HG02885 (cell line): ENCODE data around the gene HLA-DQA1.
"Not testable (repeated sequence)": the region's sequence is repeated elsewhere in the genome, so short reads cannot be mapped to it uniquely, and the experiment has no call there.

ENCODE experiments used
- ATAC-seq: cut with Tn5 transposase; IDR thresholded peaks from one replicate; pipeline ENCODE4 v1.9.1; 2021; ENCODE audit warnings: mild to moderate bottlenecking; ENCODE audit not compliant: unreplicated experiment, poor library complexity

HLA-DQA1 gene

GRCh38 chr6:32637219-32637880, at the start of gene HLA-DQA1:
Gene HLA-DQA1 (plus strand): TSS chr6:32637406. CDS start chr6:32637459, 53 bp downstream.
- ATAC-seq, result peak; percentile 80

- ATAC-seq, result no peak
Measured at GRCh38 chr6:32588156-32588555, 49.0 kb upstream of the HLA-DQA1 start.

- ATAC-seq, result peak; percentile 98
Measured at GRCh38 chr6:32589596-32590449, 47.4 kb upstream of the HLA-DQA1 start, which contains the start of gene HLA-DRB1. Gene HLA-DRB1 (minus strand): TSS chr6:32589848. CDS start chr6:32589742, 106 bp downstream.

- ATAC-seq, result not testable (repeated sequence)
Measured at GRCh38 chr6:32590713-32591112, 46.5 kb upstream of the HLA-DQA1 start.

GRCh38 chr6:32597024-32597423, 40.2 kb upstream of the HLA-DQA1 start:
- no peak for ATAC-seq

GRCh38 chr6:32602383-32602782, 34.8 kb upstream of the HLA-DQA1 start:
- no peak for ATAC-seq

GRCh38 chr6:32603222-32603621, 34.0 kb upstream of the HLA-DQA1 start:
- no peak for ATAC-seq

- no peak for ATAC-seq
Measured at GRCh38 chr6:32603888-32604287, 33.3 kb upstream of the HLA-DQA1 start.

GRCh38 chr6:32604434-32604877, 32.8 kb upstream of the HLA-DQA1 start:
- no peak for ATAC-seq

GRCh38 chr6:32607263-32607987, 29.8 kb upstream of the HLA-DQA1 start:
- no peak for ATAC-seq

- ATAC-seq, result no peak
Measured at GRCh38 chr6:32607988-32608298, 29.3 kb upstream of the HLA-DQA1 start.

- no peak for ATAC-seq
Measured at GRCh38 chr6:32608362-32608761, 28.8 kb upstream of the HLA-DQA1 start.

GRCh38 chr6:32609391-32609730, 27.8 kb upstream of the HLA-DQA1 start:
- no peak for ATAC-seq

- ATAC-seq, result peak; percentile 92
Measured at GRCh38 chr6:32609731-32610640, 27.2 kb upstream of the HLA-DQA1 start.

- no peak for ATAC-seq
Measured at GRCh38 chr6:32610682-32611296, 26.4 kb upstream of the HLA-DQA1 start.

GRCh38 chr6:32613475-32613874, 23.7 kb upstream of the HLA-DQA1 start:
- ATAC-seq, result no peak

- no peak for ATAC-seq
Measured at GRCh38 chr6:32614366-32615081, 22.7 kb upstream of the HLA-DQA1 start.

- ATAC-seq, result no peak
Measured at GRCh38 chr6:32615885-32616532, 21.2 kb upstream of the HLA-DQA1 start.
